A549 (cell line): ENCODE data around the gene SRPK1. TPM values are rescaled to one million over a fixed set of nuclear protein-coding genes. Genes with fewer than 3 reads are reported as not detected.

ENCODE experiments used
- ATAC-seq, 2 experiments: fragments of 200-7000 bp in 1 of 2; fragments of >200 bp in 1 of 2; cut with Nextera tagmentation in 1 of 2; cut with Tn5 transposase in 1 of 2; 3 replicates each; pipeline versions ENCODE4 v1.8.0 to v1.9.1; 2018 to 2020; ENCODE audit warnings: mild to moderate bottlenecking in 1 of 2, moderate library complexity in 1 of 2
- CTCF ChIA-PET: fragments of 300-600 bp; sonication (Branson Sonifier 250); formaldehyde crosslinking; extraction: SDS; loops from one replicate; lab custom pipeline; 2021; ENCODE audit warnings: antibody characterized with exemption, inconsistent platforms; lab: Yijun Ruan, JAX
- POLR2A ChIA-PET: fragments of 350-600 bp; formaldehyde crosslinking; extraction: SDS; loops from one replicate; lab custom pipeline; 2021; ENCODE audit warnings: antibody characterized with exemption, inconsistent platforms; lab: Yijun Ruan, JAX
- DNase-seq, 2 experiments: peaks; one replicate each; pipeline versions ENCODE4 v3.0.0 to v3.0.0-alpha.2; 2011 to 2016; ENCODE audit warnings: low read depth in 1 of 2, low spot score in 1 of 2
- FAIRE-seq: peaks from 2 replicates; lab custom pipeline; 2011; peaks lifted over from hg19 to GRCh38; lab: Jason Lieb, UNC
- H3K27ac ChIP-seq, 2 experiments: fragments of >200 bp; sonication (Bioruptor Twin); formaldehyde crosslinking; 3 replicates each; pipeline ENCODE4 v1.5.1; 2016 to 2017
- H3K4me1 ChIP-seq: fragments of >200 bp; sonication (Bioruptor Twin); formaldehyde crosslinking; 3 replicates; pipeline ENCODE4 v1.6.1; 2016
- H3K4me2 ChIP-seq: fragments of >200 bp; sonication (Bioruptor Twin); formaldehyde crosslinking; 3 replicates; pipeline ENCODE4 v1.6.1; 2016
- H3K4me3 ChIP-seq: fragments of >200 bp; sonication (Bioruptor Twin); formaldehyde crosslinking; 3 replicates; pipeline ENCODE4 v1.5.1; 2016
- H3K9me3 ChIP-seq: fragments of >200 bp; sonication (Bioruptor Twin); formaldehyde crosslinking; 3 replicates; pipeline ENCODE4 v1.6.1; 2016
- BCL3 ChIP-seq: fragments of >200 bp; sonication (Bioruptor Twin); formaldehyde crosslinking; IDR thresholded peaks from 3 replicates; pipeline ENCODE4 v1.6.1; 2016
- BHLHE40 ChIP-seq: IDR thresholded peaks from 2 replicates; pipeline ENCODE4 v1.6.1; 2012; ENCODE audit warnings: low read depth, low read length, inconsistent platforms
- CEBPB ChIP-seq, 2 experiments: fragments of >200 bp in 1 of 2; sonication (Bioruptor Twin) in 1 of 2; formaldehyde crosslinking in 1 of 2; IDR thresholded peaks; 2 replicates each; pipeline ENCODE4 v1.6.1; 2012 to 2016
- CHD2 ChIP-seq: fragments of 150-350 bp; IDR thresholded peaks from 2 replicates; pipeline ENCODE4 v1.6.1; 2014; ENCODE audit warnings: low read length; ENCODE audit not compliant: partially characterized antibody
- CHD4 ChIP-seq: fragments of 200-600 bp; sonication (generic); IDR thresholded peaks from 2 replicates; pipeline ENCODE4 v1.6.1; 2016; ENCODE audit warnings: antibody characterized with exemption, mild to moderate bottlenecking, borderline replicate concordance
- CTCF ChIP-seq: fragments of >200 bp; sonication (Bioruptor Twin); formaldehyde crosslinking; IDR thresholded peaks from 3 replicates; pipeline ENCODE4 v1.5.1; 2016
- EHF ChIP-seq: fragments of 250-450 bp; sonication (Bioruptor Pico); IDR thresholded peaks from 2 replicates; pipeline ENCODE4 v1.5.0; 2020; ENCODE audit warnings: mild to moderate bottlenecking
- EP300 ChIP-seq, 2 experiments: fragments of >200 bp; sonication (Bioruptor Twin); formaldehyde crosslinking; IDR thresholded peaks; 2 replicates in 1 of 2; 3 replicates in 1 of 2; pipeline ENCODE4 v1.6.1; 2016 to 2017
- FOSB ChIP-seq: fragments of 250-450 bp; sonication (Bioruptor Pico); IDR thresholded peaks from 2 replicates; pipeline ENCODE4 v1.5.0; 2020; ENCODE audit warnings: mild to moderate bottlenecking, moderate library complexity
- GATA3 ChIP-seq: IDR thresholded peaks from 2 replicates; pipeline ENCODE4 v1.6.1; 2012; ENCODE audit warnings: borderline replicate concordance
- HDAC2 ChIP-seq: fragments of 200-600 bp; sonication (generic); IDR thresholded peaks from 2 replicates; pipeline ENCODE4 v1.6.1; 2016
- HMGXB4 ChIP-seq: fragments of 250-450 bp; sonication (Bioruptor Pico); IDR thresholded peaks from 2 replicates; pipeline ENCODE4 v1.5.0; 2021; ENCODE audit warnings: mild to moderate bottlenecking, moderate library complexity, borderline replicate concordance
- HOXA7 ChIP-seq: fragments of 250-450 bp; sonication (Bioruptor Pico); IDR thresholded peaks from 2 replicates; pipeline ENCODE4 v1.5.0; 2020; ENCODE audit warnings: mild to moderate bottlenecking, moderate library complexity
- HOXB13 ChIP-seq: fragments of 250-450 bp; sonication (Bioruptor Pico); IDR thresholded peaks from 2 replicates; pipeline ENCODE4 v1.5.0; 2020; ENCODE audit warnings: low read depth, mild to moderate bottlenecking, moderate library complexity
- JUNB ChIP-seq: fragments of >200 bp; sonication (Bioruptor Twin); formaldehyde crosslinking; IDR thresholded peaks from 2 replicates; pipeline ENCODE4 v1.6.1; 2016
- KDM1A ChIP-seq: fragments of 200-600 bp; sonication (generic); IDR thresholded peaks from 2 replicates; pipeline ENCODE4 v1.6.1; 2016; ENCODE audit warnings: low read depth, mild to moderate bottlenecking
- KDM5A ChIP-seq: fragments of 200-600 bp; sonication (generic); IDR thresholded peaks from 2 replicates; pipeline ENCODE4 v1.6.1; 2016; ENCODE audit warnings: antibody characterized with exemption, mild to moderate bottlenecking
- NPAS2 ChIP-seq: fragments of 250-450 bp; sonication (Bioruptor Pico); IDR thresholded peaks from 2 replicates; pipeline ENCODE4 v1.8.0; 2022; ENCODE audit warnings: mild to moderate bottlenecking, moderate library complexity, borderline replicate concordance
- NR3C1 ChIP-seq: fragments of >200 bp; sonication (Bioruptor Twin); formaldehyde crosslinking; IDR thresholded peaks from 3 replicates; pipeline ENCODE4 v1.6.1; 2017
- PBX3 ChIP-seq: IDR thresholded peaks from 2 replicates; pipeline ENCODE4 v1.6.1; 2012
- POLR2AphosphoS2 ChIP-seq: conservative IDR thresholded peaks from 2 replicates; pipeline ENCODE4 v1.6.1; 2012; ENCODE audit warnings: low read length, improper control_type of control experiment, inconsistent platforms
- RFX5 ChIP-seq: fragments of 450-650 bp; IDR thresholded peaks from 2 replicates; pipeline ENCODE4 v1.7.1; 2014; ENCODE audit warnings: antibody characterized with exemption, mild to moderate bottlenecking, moderate library complexity
- SMC3 ChIP-seq: fragments of >200 bp; sonication (Bioruptor Twin); formaldehyde crosslinking; IDR thresholded peaks from 3 replicates; pipeline ENCODE4 v1.6.1; 2018; ENCODE audit warnings: inconsistent platforms
- TFCP2L1 ChIP-seq: fragments of 250-450 bp; sonication (Bioruptor Pico); IDR thresholded peaks from 2 replicates; pipeline ENCODE4 v1.5.0; 2021; ENCODE audit warnings: mild to moderate bottlenecking
- ZNF302 ChIP-seq: fragments of 250-450 bp; sonication (Bioruptor Pico); IDR thresholded peaks from 2 replicates; pipeline ENCODE4 v1.9.0; 2021; ENCODE audit warnings: inconsistent platforms, mild to moderate bottlenecking, moderate library complexity
- WGBS: methylation state at CpG from one replicate; pipeline ENCODE4 v1.1.6; 2017; ENCODE audit errors: missing lambda C conversion rate; 5-methylcytosine and 5-hydroxymethylcytosine counted together
- polyA plus RNA-seq, 4 experiments: library from polyadenylated mRNA; depleted of rRNA in 3 of 4; stranded (reverse); fragments of >200 nt; fragmentation: RNase III in 1 of 4; extraction: RNeasy Plus Mini Kit Qiagen cat#74134 plus additional on column Dnase treatment in 1 of 4; gene quantifications; 2 replicates in 3 of 4; 3 replicates in 1 of 4; pipeline ENCODE4 v1.2.3, GENCODE V29; 2011 to 2017

The SRPK1 gene
- polyA plus RNA-seq, 2 of the 4 experiments (the other 2 are of a cell fraction), result 46.9 to 65.9 TPM

- no peak for DNase-seq
- TF ChIP-seq JUNB, result no peak
- no peak for TF ChIP-seq GATA3
- no peak for TF ChIP-seq EHF
- TF ChIP-seq FOSB (CRISPR knock-in tag), result no peak
- TF ChIP-seq TFCP2L1 (CRISPR knock-in tag), result no peak
- no peak for TF ChIP-seq CEBPB (IDR thresholded peaks at IDR 0.05)
- TF ChIP-seq PBX3, result no peak
- TF ChIP-seq CHD2, result no peak
- TF ChIP-seq CHD4, result no peak
- no peak for TF ChIP-seq KDM1A
- TF ChIP-seq HOXA7 (CRISPR knock-in tag), result no peak
- no peak for TF ChIP-seq ZNF302 (CRISPR knock-in tag)
- TF ChIP-seq CTCF, result no peak
- no peak for TF ChIP-seq HDAC2
- ATAC-seq, result no peak
- H3K27ac ChIP-seq, result no peak overlapping the region
- H3K4me3 ChIP-seq, result no peak overlapping the region
- FAIRE-seq, result peak; percentile 46
- POLR2A ChIA-PET, result no interaction called here
- 82% methylated on average over 5 of the region's 5 CpGs for WGBS
- H3K9me3 ChIP-seq, result no peaks in the 10 kb centered on the region
- no peak overlapping the region for H3K4me2 ChIP-seq
- H3K4me1 ChIP-seq, result no peaks in the 10 kb centered on the region
- CTCF ChIA-PET, result interaction anchor here (1.0 kb wide), 1 partner anchor 41 kb away, joined by 3 read pairs; no protein-coding TSS in a partner anchor
These were observed 28.4 kb downstream of the SRPK1 start for GRCh38 chr6:35892482-35892881.

- ATAC-seq, result no peak
- TF ChIP-seq KDM5A, result no peak
- TF ChIP-seq NPAS2 (CRISPR knock-in tag), result no peak
- no peak for TF ChIP-seq POLR2AphosphoS2
- TF ChIP-seq SMC3, result no peak
- no peak for TF ChIP-seq EP300 (IDR thresholded peaks at IDR 0.05)
- no peak for TF ChIP-seq BCL3
- no peak for TF ChIP-seq RFX5
- TF ChIP-seq CTCF, result no peak
- no peak for TF ChIP-seq NR3C1
- no peak for TF ChIP-seq HOXB13
- TF ChIP-seq HMGXB4 (CRISPR knock-in tag), result no peak
- no peak for TF ChIP-seq BHLHE40
- ChIA-PET CTCF (no interaction called here), POLR2A (no interaction called here)
- FAIRE-seq, result no peak
- no peak for DNase-seq
- Histone ChIP-seq H3K4me3 (no peak overlapping the region), H3K9me3 (peaks cover 2% of the 10 kb centered on the region; the same call in 1 of the 3 replicates), H3K4me2 (no peak overlapping the region), H3K27ac (no peak overlapping the region), H3K4me1 (no peaks in the 10 kb centered on the region)
- 90% methylated on average over 5 of the region's 5 CpGs for WGBS
These were observed 41.7 kb downstream of the SRPK1 start for GRCh38 chr6:35879151-35879550.
